Effector memory CD4-positive, alpha-beta T cell (primary cell): Measurements from ENCODE around the gene OR6Y1.

Experiments used
- DNase-seq, 3 donors: peaks; one replicate each; pipeline ENCODE4 v3.0.0-alpha.2; 2020
- H3K27ac ChIP-seq: 2 replicates; pipeline ENCODE4 v1.7.0; 2013; ENCODE audit warnings: mild to moderate bottlenecking, low read length, moderate library complexity; ENCODE audit not compliant: insufficient read depth, poor library complexity, severe bottlenecking
- H3K27me3 ChIP-seq: replicated peaks from 2 replicates; pipeline ENCODE4 v1.7.0; 2013; ENCODE audit warnings: mild to moderate bottlenecking, low read length; ENCODE audit not compliant: insufficient read depth, control insufficient read depth, poor library complexity, severe bottlenecking
- H3K36me3 ChIP-seq: 2 replicates; pipeline ENCODE4 v1.7.0; 2013; ENCODE audit warnings: mild to moderate bottlenecking, low read length, moderate library complexity; ENCODE audit not compliant: control insufficient read depth, insufficient read depth
- H3K4me1 ChIP-seq: 2 replicates; pipeline ENCODE4 v1.7.0; 2013; ENCODE audit warnings: low read length, mild to moderate bottlenecking; ENCODE audit not compliant: control insufficient read depth, insufficient read depth, poor library complexity, severe bottlenecking
- H3K4me3 ChIP-seq: 2 replicates; pipeline ENCODE4 v1.7.0; 2013; ENCODE audit warnings: low read length, low read depth, mild to moderate bottlenecking; ENCODE audit not compliant: insufficient read depth, poor library complexity, severe bottlenecking
- H3K9me3 ChIP-seq: 2 replicates; pipeline ENCODE4 v1.7.0; 2013; ENCODE audit warnings: mild to moderate bottlenecking, low read length, moderate library complexity; ENCODE audit not compliant: control insufficient read depth

OR6Y1 gene

GRCh38 chr1:158559696-158560095 is 5.5 kb upstream of the OR6Y1 start:
- no peaks in the 10 kb centered on the region for H3K27me3 ChIP-seq
- no peak overlapping the region for H3K4me3 ChIP-seq
- H3K27ac ChIP-seq: no peak overlapping the region
- no peaks in the 10 kb centered on the region for H3K9me3 ChIP-seq
- no peaks in the 10 kb centered on the region for H3K4me1 ChIP-seq
- H3K36me3 ChIP-seq: no peaks in the 10 kb centered on the region
- DNase-seq: no peak

DNA sequence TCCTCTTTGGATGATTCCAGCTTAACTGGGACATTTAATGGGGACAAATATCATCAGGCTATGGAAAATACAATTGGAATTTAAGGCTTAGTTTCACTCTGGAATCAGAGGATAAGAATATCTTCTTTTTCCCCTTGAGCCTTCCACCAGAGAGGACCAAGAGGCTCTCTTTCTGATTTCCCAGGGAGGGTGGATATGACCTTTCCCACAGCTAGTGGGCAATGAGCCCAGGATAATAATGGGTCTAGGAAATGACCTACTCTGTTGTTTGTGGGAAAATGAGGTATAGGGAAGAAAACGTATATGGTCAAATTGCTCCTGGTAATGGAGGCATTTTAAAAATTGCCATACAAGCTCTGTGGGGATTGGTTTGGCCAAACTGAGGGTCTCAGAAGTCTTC is 1.9 kb downstream of the OR6Y1 start:
- Histone ChIP-seq H3K4me1 (no peaks in the 10 kb centered on the region), H3K36me3 (no peaks in the 10 kb centered on the region), H3K9me3 (no peaks in the 10 kb centered on the region), H3K27me3 (no peaks in the 10 kb centered on the region), H3K27ac (no peak overlapping the region), H3K4me3 (no peak overlapping the region)
- DNase-seq: no peak

DNA sequence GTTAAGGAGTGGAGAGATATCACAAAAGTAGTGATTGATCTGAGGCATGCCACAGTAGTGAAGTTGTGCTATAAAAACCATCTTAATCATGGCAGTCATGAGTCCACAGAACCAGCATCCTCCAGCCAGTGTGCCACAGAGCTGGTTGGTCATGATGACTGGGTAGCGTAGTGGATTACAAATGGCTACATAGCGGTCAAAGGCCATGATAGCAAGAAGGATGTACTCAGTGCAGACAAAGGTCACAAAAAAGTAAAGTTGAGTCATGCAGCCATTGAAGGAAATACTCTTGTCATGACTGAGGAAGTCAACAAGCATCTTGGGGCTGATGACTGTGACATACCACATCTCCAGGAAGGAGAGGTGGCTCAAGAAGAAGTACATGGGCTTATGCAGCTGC is 6.7 kb downstream of the OR6Y1 start:
- Histone ChIP-seq H3K27me3 (no peaks in the 10 kb centered on the region), H3K4me3 (no peak overlapping the region), H3K9me3 (no peaks in the 10 kb centered on the region), H3K4me1 (no peaks in the 10 kb centered on the region), H3K36me3 (no peaks in the 10 kb centered on the region), H3K27ac (no peak overlapping the region)
- DNase-seq: no peak

DNA sequence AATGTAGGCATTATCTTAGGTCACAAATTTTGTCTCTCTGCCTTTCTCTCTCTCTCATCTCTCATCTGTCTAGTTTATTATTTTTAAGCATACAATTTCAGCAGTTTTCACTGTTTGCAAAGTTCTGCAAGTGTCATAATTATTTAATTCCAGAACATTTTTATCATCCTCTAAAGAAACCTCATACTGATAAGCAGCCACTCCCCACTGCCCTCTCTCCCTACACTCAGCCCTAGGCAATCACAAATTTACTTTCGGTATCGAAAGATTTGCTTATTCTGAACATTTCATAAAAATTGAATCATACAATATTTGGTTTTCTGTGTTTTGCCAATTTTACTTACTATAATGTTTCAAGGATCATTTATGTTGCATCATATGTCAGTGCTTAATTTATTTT is 16.6 kb downstream of the OR6Y1 start:
- Histone ChIP-seq H3K27ac (no peak overlapping the region), H3K27me3 (no peaks in the 10 kb centered on the region), H3K36me3 (no peaks in the 10 kb centered on the region), H3K4me3 (no peak overlapping the region), H3K9me3 (no peaks in the 10 kb centered on the region), H3K4me1 (no peaks in the 10 kb centered on the region)
- DNase-seq: no peak

- Histone ChIP-seq H3K27me3 (no peaks in the 10 kb centered on the region), H3K4me3 (no peak overlapping the region), H3K4me1 (no peaks in the 10 kb centered on the region), H3K27ac (no peak overlapping the region), H3K9me3 (no peaks in the 10 kb centered on the region), H3K36me3 (no peaks in the 10 kb centered on the region)
- DNase-seq: no peak
Measured at GRCh38 chr1:158534496-158534895, 19.7 kb downstream of the OR6Y1 start.

DNA sequence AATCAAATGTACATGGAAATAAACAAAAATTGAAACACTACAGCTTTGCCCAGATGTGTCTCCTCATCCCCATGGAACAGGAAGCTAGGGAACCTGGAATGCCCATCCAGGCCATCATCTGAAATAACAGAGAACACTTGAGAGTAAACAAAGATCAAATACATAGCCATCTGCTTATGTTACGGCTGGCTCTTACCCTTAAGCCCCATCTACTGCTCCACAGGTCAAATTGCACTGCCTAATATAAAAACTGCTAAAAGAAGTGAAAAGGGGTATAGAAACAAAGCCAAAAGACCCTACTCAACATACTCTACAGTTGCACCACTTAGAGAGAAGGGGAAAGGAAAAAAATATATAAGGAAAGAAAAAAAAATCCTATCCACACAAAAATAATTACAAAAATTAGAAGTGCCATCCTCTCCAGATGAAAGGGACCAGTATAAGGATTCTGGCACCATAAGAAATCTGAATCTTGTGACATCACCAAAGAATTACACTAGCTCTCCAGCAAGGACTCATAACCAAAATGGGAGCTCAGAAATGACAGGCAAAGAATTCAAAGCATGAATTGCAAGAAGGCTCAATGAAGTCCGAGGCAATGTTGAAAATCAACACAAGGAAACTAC is 26.9 kb downstream of the OR6Y1 start:
- no peaks in the 10 kb centered on the region for H3K9me3 ChIP-seq
- H3K27ac ChIP-seq: no peak overlapping the region
- no peak overlapping the region for H3K4me3 ChIP-seq
- DNase-seq: no peak
- H3K27me3 ChIP-seq: no peaks in the 10 kb centered on the region
- H3K36me3 ChIP-seq: no peaks in the 10 kb centered on the region
- no peaks in the 10 kb centered on the region for H3K4me1 ChIP-seq

DNA sequence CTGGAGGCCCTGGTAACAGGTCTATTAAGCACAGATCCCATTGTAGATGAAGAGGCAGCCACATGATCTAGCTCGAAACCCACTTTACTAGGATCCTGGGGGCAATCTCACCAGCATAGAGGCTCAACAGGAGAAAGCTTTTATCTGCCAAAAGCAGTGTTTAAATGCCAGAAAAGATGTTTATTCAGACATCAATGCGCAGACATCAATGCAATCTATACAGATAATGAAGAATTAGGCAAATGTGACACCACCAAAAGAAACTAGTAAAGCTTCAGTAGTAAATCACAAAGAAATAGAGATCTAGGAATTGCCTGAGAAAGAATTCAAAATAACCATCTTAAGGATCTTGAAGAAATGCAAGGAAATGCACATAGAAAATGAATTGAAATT is 32.5 kb downstream of the OR6Y1 start:
- Histone ChIP-seq H3K27me3 (peaks cover 5% of the 10 kb centered on the region), H3K4me3 (no peak overlapping the region), H3K36me3 (no peaks in the 10 kb centered on the region), H3K9me3 (no peaks in the 10 kb centered on the region), H3K4me1 (no peaks in the 10 kb centered on the region), H3K27ac (no peak overlapping the region)
- no peak for DNase-seq

GRCh38 chr1:158520955-158521665 is 33.1 kb downstream of the OR6Y1 start:
- Histone ChIP-seq H3K4me1 (no peaks in the 10 kb centered on the region), H3K4me3 (no peak overlapping the region), H3K27me3 (peaks cover 5% of the 10 kb centered on the region), H3K27ac (no peak overlapping the region), H3K9me3 (no peaks in the 10 kb centered on the region), H3K36me3 (no peaks in the 10 kb centered on the region)
- DNase-seq: no peak

DNA sequence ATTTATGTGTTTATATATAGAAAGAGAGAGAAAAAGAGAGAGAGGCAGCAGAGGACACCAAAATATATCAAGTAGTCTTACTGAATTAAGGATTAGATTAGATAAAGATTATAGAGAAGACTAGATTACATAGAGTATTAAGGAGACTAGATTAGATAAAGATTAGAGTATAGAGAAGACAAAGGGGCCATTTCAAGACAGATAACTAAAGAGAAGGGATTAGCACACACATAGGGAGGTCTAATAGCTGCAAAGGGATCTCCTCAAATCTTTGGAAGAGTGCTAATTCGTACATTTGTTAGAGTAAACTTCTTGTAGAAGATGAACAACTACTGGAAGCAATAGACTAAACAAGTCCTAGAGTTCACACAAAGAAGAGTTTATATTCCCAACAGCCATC is 34.2 kb downstream of the OR6Y1 start:
- H3K9me3 ChIP-seq: no peaks in the 10 kb centered on the region
- DNase-seq: no peak
- H3K4me3 ChIP-seq: no peak overlapping the region
- H3K27me3 ChIP-seq: peaks cover 5% of the 10 kb centered on the region
- no peaks in the 10 kb centered on the region for H3K36me3 ChIP-seq
- no peaks in the 10 kb centered on the region for H3K4me1 ChIP-seq
- H3K27ac ChIP-seq: no peak overlapping the region

GRCh38 chr1:158516966-158517365 is 37.2 kb downstream of the OR6Y1 start:
- no peak overlapping the region for H3K4me3 ChIP-seq
- no peaks in the 10 kb centered on the region for H3K9me3 ChIP-seq
- no peak overlapping the region for H3K27ac ChIP-seq
- peaks cover 5% of the 10 kb centered on the region for H3K27me3 ChIP-seq
- H3K36me3 ChIP-seq: no peaks in the 10 kb centered on the region
- H3K4me1 ChIP-seq: no peaks in the 10 kb centered on the region
- no peak for DNase-seq
